ENCODE results near the gene EPAS1. TPM values are rescaled to one million over a fixed set of nuclear protein-coding genes. Genes with fewer than 3 reads are reported as not detected.

EPAS1 gene
- total RNA-seq, 2 donors from 2014 or later: 517 to 667 TPM

- Histone ChIP-seq H3K27ac (peak overlapping the region; percentile 88 to 91), H3K4me3 (no peak overlapping the region), H3K4me1 (ENCODE audit: control insufficient read depth in 1 of 2, low read depth in 2 of 2) (peaks cover 44 to 96% of the 10 kb centered on the region in 2 donors), H3K36me3 (no peaks in the 10 kb centered on the region), H3K9me3 (no peaks in the 10 kb centered on the region), H3K27me3 (replicated peaks; ENCODE audit: insufficient read depth) (no peaks in the 10 kb centered on the region)
- ATAC-seq (ENCODE audit: insufficient number of reproducible peaks, low FRiP score, low read depth) (no peak), DNase-seq (ENCODE audit: low spot score) (no peak)
- TF ChIP-seq CTCF (IDR thresholded peaks at IDR 0.05): no peak
Measured at GRCh38 chr2:46329803-46330775, 32.9 kb downstream of the EPAS1 start.

GRCh38 chr2:46331109-46331766 lies 34.0 kb downstream of the EPAS1 start:
- TF ChIP-seq CTCF (IDR thresholded peaks at IDR 0.05): no peak
- H3K4me1 ChIP-seq (ENCODE audit: control insufficient read depth in 1 of 2, low read depth in 2 of 2): peaks cover 52 to 95% of the 10 kb centered on the region in 2 donors
- H3K4me3 ChIP-seq: peak overlapping the region; percentile 10
- ATAC-seq (ENCODE audit: insufficient number of reproducible peaks, low FRiP score, low read depth) (no peak), DNase-seq (ENCODE audit: low spot score) (no peak)
- no peaks in the 10 kb centered on the region for H3K9me3 ChIP-seq
- peak overlapping the region; percentile 88 to 91 for H3K27ac ChIP-seq
- no peaks in the 10 kb centered on the region for H3K36me3 ChIP-seq
- no peaks in the 10 kb centered on the region for H3K27me3 ChIP-seq (replicated peaks; ENCODE audit: insufficient read depth)

- no peak for TF ChIP-seq CTCF (IDR thresholded peaks at IDR 0.05)
- H3K4me3 ChIP-seq: peak overlapping the region; percentile 37
- peaks cover 59 to 95% of the 10 kb centered on the region in 2 donors for H3K4me1 ChIP-seq (ENCODE audit: control insufficient read depth in 1 of 2, low read depth in 2 of 2)
- H3K36me3 ChIP-seq: no peaks in the 10 kb centered on the region
- peak overlapping the region; percentile 88 to 91 for H3K27ac ChIP-seq
- H3K27me3 ChIP-seq (replicated peaks; ENCODE audit: insufficient read depth): no peaks in the 10 kb centered on the region
- ATAC-seq (ENCODE audit: insufficient number of reproducible peaks, low FRiP score, low read depth) (no peak), DNase-seq (ENCODE audit: low spot score) (no peak)
- H3K9me3 ChIP-seq: no peaks in the 10 kb centered on the region
Measured at GRCh38 chr2:46332686-46333281, 35.6 kb downstream of the EPAS1 start.

GRCh38 chr2:46333912-46334311 lies 36.7 kb downstream of the EPAS1 start:
- DNase-seq (ENCODE audit: low spot score): no peak
- H3K27ac ChIP-seq: peak overlapping the region; percentile 88 to 91
- no peaks in the 10 kb centered on the region for H3K36me3 ChIP-seq
- TF ChIP-seq CTCF (IDR thresholded peaks at IDR 0.05): peak; percentile 44
- no peaks in the 10 kb centered on the region for H3K27me3 ChIP-seq (replicated peaks; ENCODE audit: insufficient read depth)
- peak overlapping the region; percentile 65 for H3K4me3 ChIP-seq
- ATAC-seq (ENCODE audit: insufficient number of reproducible peaks, low FRiP score, low read depth): peak; percentile 11
- no peaks in the 10 kb centered on the region for H3K9me3 ChIP-seq
- peaks cover 67 to 95% of the 10 kb centered on the region in 2 donors for H3K4me1 ChIP-seq (ENCODE audit: control insufficient read depth in 1 of 2, low read depth in 2 of 2)

Measured in thoracic aorta (tissue), 2 donors.